Measurements from ENCODE around the gene MAPK9.
A peak's percentile ranks its signal among the peaks of the same experiment; 100 is the strongest.

The MAPK9 gene

DNA sequence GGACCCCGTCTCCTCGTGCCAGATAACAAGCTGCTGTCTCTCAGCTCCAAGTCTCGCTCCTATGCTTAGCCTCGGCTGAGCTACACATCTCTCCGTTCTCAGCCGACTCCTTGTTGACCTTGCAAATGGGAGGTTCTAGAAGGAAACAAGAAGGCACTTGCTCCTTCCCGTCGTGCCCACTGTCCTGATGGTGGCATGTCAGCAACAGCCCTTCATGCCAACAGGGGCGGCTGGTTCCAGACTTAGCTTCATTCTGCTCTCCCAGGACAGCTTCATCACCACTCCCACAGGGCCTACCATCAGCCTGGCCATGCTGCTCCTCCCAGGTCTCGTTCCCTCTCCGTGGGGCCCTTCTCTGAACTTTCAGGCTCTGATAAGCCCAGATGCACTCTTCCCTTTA is 69.8 kb downstream of the MAPK9 start:
- DNase-seq, result no peak

GRCh38 chr5:180217797-180218196 is 74.1 kb downstream of the MAPK9 start:
- DNase-seq, result no peak

DNA sequence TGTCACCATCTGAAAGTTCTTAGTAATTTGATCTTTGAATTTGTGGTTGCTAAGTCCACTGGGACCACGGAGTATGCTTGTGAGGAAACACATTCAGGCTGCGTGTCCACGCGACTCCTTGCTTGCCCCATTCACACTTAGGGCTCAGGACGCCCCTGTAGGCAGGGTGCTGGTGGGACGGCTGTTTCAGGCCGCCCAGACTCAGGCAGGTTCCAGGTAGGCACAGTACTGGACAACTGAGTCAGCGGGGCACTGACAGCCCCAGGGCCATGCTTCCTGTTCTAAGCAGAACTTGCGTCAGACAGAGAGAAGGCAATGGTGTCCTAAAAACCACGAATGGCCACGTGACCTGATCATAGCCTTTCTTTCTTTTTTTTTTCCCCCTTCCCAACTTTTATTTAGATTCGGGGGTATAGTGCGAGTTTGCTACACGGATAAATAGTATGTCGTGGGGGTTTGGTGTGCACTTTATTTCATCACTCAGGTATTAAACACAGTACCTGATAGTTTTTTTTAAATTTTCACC is 75.2 kb downstream of the MAPK9 start:
- no peak for DNase-seq

- DNase-seq, result no peak
Measured at GRCh38 chr5:180215783-180216630, 75.9 kb downstream of the MAPK9 start.

GRCh38 chr5:180214870-180215770 is 76.8 kb downstream of the MAPK9 start:
- DNase-seq, result no peak

- no peak for DNase-seq
Measured at GRCh38 chr5:180213657-180214207, 78.2 kb downstream of the MAPK9 start.

GRCh38 chr5:180213256-180213600 is 78.7 kb downstream of the MAPK9 start:
- no peak for DNase-seq

DNA sequence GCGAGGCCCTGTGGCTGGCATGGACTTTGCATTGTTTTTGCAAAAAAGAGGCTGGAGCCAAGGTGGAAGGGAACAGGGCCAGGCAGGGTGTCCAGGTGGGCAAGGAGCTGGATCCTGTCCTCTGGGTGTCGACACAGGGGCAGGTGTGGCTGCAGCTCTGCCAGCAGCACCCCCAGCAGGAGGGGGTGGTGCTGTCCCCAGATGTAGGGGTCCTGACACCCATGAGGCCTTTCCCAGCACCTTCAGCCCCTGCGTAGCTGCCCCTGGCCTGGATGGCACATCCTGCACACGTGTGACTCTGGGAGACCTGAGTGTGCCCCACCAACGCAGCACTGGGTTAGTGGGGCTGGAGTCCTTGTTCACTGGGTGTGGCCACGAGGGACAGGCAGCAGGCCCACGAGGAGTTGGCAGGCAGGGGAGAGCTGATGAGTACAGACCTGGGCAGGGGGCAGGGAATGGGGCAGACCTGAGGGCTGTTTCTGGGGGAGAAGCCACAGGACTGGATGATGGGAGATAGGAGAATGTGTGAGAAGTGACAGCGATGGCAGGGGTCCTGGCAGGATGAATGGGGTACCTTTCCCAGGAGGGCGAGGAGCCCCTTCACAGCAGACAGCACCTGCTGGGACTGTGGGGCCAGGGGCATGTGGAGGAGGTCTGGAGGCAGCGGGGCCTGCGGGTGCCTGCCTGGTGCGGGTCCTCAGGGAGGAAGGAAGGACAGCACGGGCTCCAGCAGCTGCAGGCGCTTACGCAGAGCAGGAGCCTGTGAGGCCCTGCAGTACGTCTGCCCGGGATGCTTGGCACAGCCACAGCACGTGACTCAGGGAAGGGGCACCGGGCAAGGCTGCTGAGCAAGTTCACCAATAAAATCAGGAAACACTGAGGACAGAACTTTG is 79.3 kb downstream of the MAPK9 start:
- DNase-seq, result peak in 1 of 3 experiments; percentile 2

GRCh38 chr5:180211761-180212035 is 80.2 kb downstream of the MAPK9 start:
- no peak for DNase-seq

GRCh38 chr5:180210961-180211760 is 80.7 kb downstream of the MAPK9 start:
- DNase-seq, result no peak

DNA sequence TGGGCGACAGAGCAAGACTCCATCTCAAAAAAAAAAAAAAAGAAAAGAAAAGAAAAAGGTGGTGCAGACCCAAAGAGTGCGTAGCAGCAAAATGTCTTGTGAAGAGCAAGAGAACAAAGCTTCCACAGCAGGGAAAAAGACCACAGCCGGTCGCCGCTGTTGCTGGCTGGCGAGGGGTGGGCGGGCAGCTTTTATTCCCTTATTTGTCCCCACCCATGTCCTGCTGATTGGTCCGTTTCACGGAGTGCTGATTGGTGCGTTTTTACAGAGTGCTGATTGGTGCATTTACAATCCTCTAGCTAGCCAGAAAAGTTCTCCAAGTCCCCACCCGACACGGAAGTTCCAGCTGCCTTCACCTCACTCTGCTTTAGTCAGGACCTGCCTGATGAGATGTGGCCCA is 81.8 kb downstream of the MAPK9 start:
- DNase-seq, result peak in 1 of 3 experiments; percentile 2

GRCh38 chr5:180209137-180209581 is 82.7 kb downstream of the MAPK9 start, which contains the start of gene RASGEF1C:
RASGEF1C (minus strand) TSS chr5:180209211; CDS start chr5:180138052, 71,159 bp downstream.
- peak; percentile 32 to 60 (median 43) for DNase-seq

- DNase-seq, result peak in 2 of 3 experiments; percentile 31 to 52
Measured at GRCh38 chr5:180208435-180209081, 83.3 kb downstream of the MAPK9 start.

- DNase-seq, result no peak
Measured at GRCh38 chr5:180208038-180208434, 83.8 kb downstream of the MAPK9 start.

DNA sequence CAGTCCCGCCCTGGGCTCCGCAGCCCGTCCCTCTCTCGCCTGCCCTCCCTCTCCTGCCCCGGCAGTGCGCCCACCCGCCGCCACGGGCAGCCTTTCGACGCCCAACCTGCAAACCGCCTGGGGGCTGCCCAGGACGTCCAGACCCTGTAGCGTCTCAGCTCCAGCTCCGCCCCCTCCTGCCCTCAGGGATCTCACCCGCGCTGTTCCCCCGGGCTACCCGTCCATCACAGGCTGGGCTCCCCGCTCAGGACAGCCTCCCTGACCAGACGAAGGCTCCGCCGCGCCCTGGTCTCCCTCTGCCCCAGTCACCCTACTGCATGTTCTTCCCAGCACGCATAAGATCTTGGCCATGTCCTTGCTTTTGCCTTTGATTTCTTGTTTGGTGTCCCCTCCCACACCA is 84.3 kb downstream of the MAPK9 start:
- no peak for DNase-seq

GRCh38 chr5:180206993-180207392 is 84.9 kb downstream of the MAPK9 start:
- DNase-seq, result no peak

GRCh38 chr5:180205916-180206315 is 86.0 kb downstream of the MAPK9 start:
- no peak for DNase-seq

DNA sequence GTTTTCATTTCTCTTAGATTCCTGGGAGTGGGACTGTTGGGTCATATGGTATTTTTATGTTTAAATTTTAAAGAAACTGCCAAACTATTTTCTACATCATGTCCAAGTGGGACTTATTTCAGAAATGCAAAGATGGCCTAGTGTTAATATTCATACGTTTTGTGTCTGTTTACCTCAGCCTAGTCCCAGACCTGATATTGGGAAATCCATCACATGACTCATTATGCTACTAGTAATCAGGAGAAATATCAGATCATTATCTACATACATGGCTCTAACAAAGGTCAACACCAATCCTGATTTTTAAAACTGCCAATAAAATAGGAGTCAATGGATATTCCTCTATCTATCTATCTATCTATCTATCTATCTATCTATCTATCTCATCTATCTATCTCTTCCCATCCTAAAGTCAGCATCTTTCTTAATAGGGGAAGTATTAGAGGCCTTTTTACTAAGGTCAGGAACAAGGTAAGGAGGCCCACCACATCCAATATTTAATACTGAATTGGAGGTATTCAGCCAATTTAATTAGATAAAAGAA is 87.5 kb downstream of the MAPK9 start:
- no peak for DNase-seq

DNA sequence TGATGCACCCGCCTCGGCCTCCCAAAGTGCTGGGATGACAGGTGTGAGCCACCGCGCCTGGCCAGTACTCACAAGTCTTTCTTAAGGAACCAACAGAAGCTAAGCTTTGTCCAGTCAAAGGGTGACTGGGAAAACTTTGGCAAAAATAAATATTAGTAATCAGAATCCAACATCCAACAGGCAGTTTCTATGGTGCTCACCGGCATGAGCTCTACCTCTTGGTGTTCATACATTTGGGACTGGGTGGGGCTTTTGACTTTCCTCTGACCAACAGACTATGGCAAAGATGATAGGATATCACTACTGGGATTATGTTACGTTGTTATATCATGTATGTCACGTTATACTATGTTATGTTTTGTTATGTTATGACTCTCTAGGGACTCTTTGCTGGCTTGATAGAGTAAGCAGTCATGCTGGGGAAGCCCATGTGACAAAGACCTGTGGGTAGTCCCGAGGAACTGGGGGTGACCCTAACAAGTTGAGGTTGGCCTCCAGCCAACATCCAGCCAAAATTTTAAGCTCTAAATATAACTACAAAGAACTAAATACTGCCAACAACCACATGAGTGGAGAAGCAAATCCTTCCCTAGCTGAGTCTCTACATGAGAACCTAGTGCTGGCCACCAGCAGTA is 88.8 kb downstream of the MAPK9 start:
- DNase-seq, result no peak

Measured in NCI-H1417 (cell line).